B cell (primary cell): ENCODE data around the gene FAM72D. TPM values are rescaled to one million over a fixed set of nuclear protein-coding genes. Genes with fewer than 3 reads are reported as not detected.
"Not testable (repeated sequence)": the region's sequence is repeated elsewhere in the genome, so short reads cannot be mapped to it uniquely, and the experiment has no call there.

Experiments used
- ATAC-seq: fragments of 200-7000 bp; cut with Tn5 transposase; one replicate; pipeline ENCODE4 v1.10.0; 2021; ENCODE audit warnings: low read depth, mild to moderate bottlenecking, moderate number of reproducible peaks, moderate library complexity
- CTCF ChIA-PET: fragments of 350-600 bp; sonication (Branson Sonifier 250); formaldehyde crosslinking; loops from one replicate; lab custom pipeline; 2021; ENCODE audit warnings: antibody characterized with exemption, inconsistent platforms; lab: Charles Lee
- POLR2A ChIA-PET: fragments of 350-600 bp; sonication (Branson Sonifier 250); formaldehyde crosslinking; loops from one replicate; lab custom pipeline; 2021; ENCODE audit warnings: antibody characterized with exemption; lab: Charles Lee
- DNase-seq: peaks from one replicate; pipeline ENCODE4 v3.0.0; 2013
- H2AFZ ChIP-seq: 2 replicates; pipeline ENCODE4 v1.6.1; 2012; ENCODE audit warnings: mild to moderate bottlenecking, low read depth, low read length; ENCODE audit not compliant: insufficient read depth, poor library complexity, severe bottlenecking
- H3K27ac ChIP-seq, 2 donors: 1 replicate in 1 of 2; 2 replicates in 1 of 2; pipeline ENCODE4 v1.5.1; 2012 to 2013; ENCODE audit warnings: low read length in 2 of 2, mild to moderate bottlenecking in 2 of 2, moderate library complexity in 1 of 2
- H3K27me3 ChIP-seq, 4 experiments: fragments of 200-600 bp in 1 of 4; sonication (generic) in 1 of 4; replicated peaks in 1 of 4; 1 replicate in 2 of 4; 2 replicates in 2 of 4; pipeline versions ENCODE4 v1.6.1 to v1.7.0; 2013 to 2016; ENCODE audit warnings: low read length in 3 of 4, mild to moderate bottlenecking in 2 of 4, mixed read lengths in 1 of 4, moderate library complexity in 1 of 4; ENCODE audit not compliant: insufficient read depth in 4 of 4, control insufficient read depth in 3 of 4; ENCODE audit errors: control extremely low read depth in 1 of 4
- H3K36me3 ChIP-seq, 2 experiments: replicated peaks in 1 of 2; 1 replicate in 1 of 2; 2 replicates in 1 of 2; pipeline versions ENCODE4 v1.6.1 to v1.7.1; 2013; ENCODE audit warnings: low read length in 1 of 2; ENCODE audit not compliant: insufficient read depth in 2 of 2, control insufficient read depth in 1 of 2; ENCODE audit errors: control extremely low read depth in 1 of 2, extremely low read depth in 1 of 2
- H3K4me1 ChIP-seq, 2 donors: fragments of 200-600 bp in 1 of 2; sonication (generic) in 1 of 2; 1 replicate in 1 of 2; 2 replicates in 1 of 2; pipeline versions ENCODE4 v1.5.1 to v1.6.1; 2013 to 2017; ENCODE audit warnings: low read length in 2 of 2; ENCODE audit not compliant: control insufficient read depth in 2 of 2, insufficient read depth in 2 of 2
- H3K4me2 ChIP-seq: replicated peaks from 2 replicates; pipeline ENCODE3; 2012; ENCODE audit warnings: mild to moderate bottlenecking, low read depth, low read length; ENCODE audit not compliant: poor library complexity, severe bottlenecking
- H3K4me3 ChIP-seq, 5 experiments: fragments of 200-600 bp in 1 of 5; sonication (generic) in 1 of 5; 1 replicate in 3 of 5; 2 replicates in 2 of 5; pipeline versions ENCODE4 v1.5.1 to v1.7.0; 2011 to 2016; ENCODE audit warnings: low read length in 4 of 5, mild to moderate bottlenecking in 4 of 5, low read depth in 2 of 5, control low read depth in 1 of 5, moderate library complexity in 1 of 5; ENCODE audit not compliant: insufficient read depth in 1 of 5; ENCODE audit errors: control extremely low read depth in 1 of 5, extremely low read depth in 1 of 5
- H3K79me2 ChIP-seq: fragments of 200-600 bp; sonication (generic); one replicate; pipeline ENCODE4 v1.6.0; 2016; ENCODE audit warnings: low read length; ENCODE audit not compliant: control insufficient read depth, insufficient read depth
- H3K9ac ChIP-seq: fragments of 200-600 bp; sonication (generic); 2 replicates; pipeline ENCODE4 v1.6.1; 2017; ENCODE audit warnings: mild to moderate bottlenecking, low read length, moderate library complexity
- H3K9me3 ChIP-seq, 3 donors: one replicate each; pipeline versions ENCODE4 v1.6.1 to v1.7.1; 2013; ENCODE audit warnings: low read length in 2 of 3; ENCODE audit not compliant: control insufficient read depth in 2 of 3, insufficient read depth in 1 of 3; ENCODE audit errors: control extremely low read depth in 1 of 3
- H4K20me1 ChIP-seq: 2 replicates; pipeline ENCODE4 v1.6.0; 2012; ENCODE audit warnings: mild to moderate bottlenecking, low read length; ENCODE audit not compliant: insufficient read depth, control insufficient read depth, poor library complexity, severe bottlenecking
- H3K27ac Mint-ChIP-seq: one replicate; pipeline ENCODE4 v1.8.0; 2021; ENCODE audit warnings: mixed read lengths
- H3K27me3 Mint-ChIP-seq: one replicate; pipeline ENCODE4 v1.8.0; 2021; ENCODE audit warnings: mixed read lengths
- H3K4me1 Mint-ChIP-seq: one replicate; pipeline ENCODE4 v1.8.0; 2021; ENCODE audit warnings: mixed read lengths
- H3K4me3 Mint-ChIP-seq: one replicate; pipeline ENCODE4 v1.8.0; 2021; ENCODE audit warnings: mixed read lengths
- H3K9me3 Mint-ChIP-seq: one replicate; pipeline ENCODE4 v1.8.0; 2022; ENCODE audit warnings: mixed read lengths; ENCODE audit not compliant: insufficient read depth
- WGBS: methylation state at CpG from one replicate; pipeline ENCODE4 v1.1.5; 2013; ENCODE audit warnings: missing lambda C conversion rate; ENCODE audit not compliant: insufficient coverage; 5-methylcytosine and 5-hydroxymethylcytosine counted together
- intact Hi-C: fragments of 100-400 bp; cut with micrococcal nuclease; formaldehyde crosslinking; loops from one replicate; pipeline ENCODE4 v1.10.0; 2022
- polyA plus RNA-seq: library from polyadenylated mRNA; depleted of rRNA; stranded (reverse); fragments of >200 nt; gene quantifications from 2 replicates; pipeline ENCODE4 v1.2.3, GENCODE V29; 2012
- total RNA-seq, 2 donors: library from RNA; stranded (reverse); fragments of 120-200 nt in 1 of 2; gene quantifications; 1 replicate in 1 of 2; 2 replicates in 1 of 2; pipeline versions ENCODE4 v1.2.3 to v1.2.4, GENCODE V29; 2013 to 2022

The FAM72D gene
- total and polyA plus RNA-seq, 2 donors (not counting 1 experiment from before 2014, with no cell fraction given): 0.21 to 0.32 TPM

- H3K27ac Mint-ChIP-seq, H3K27me3 ChIP-seq, CTCF ChIA-PET, H3K4me2 ChIP-seq, H3K9me3 Mint-ChIP-seq, H3K9ac ChIP-seq, H3K27ac ChIP-seq, H3K27me3 Mint-ChIP-seq, H2AFZ ChIP-seq, DNase-seq, H3K4me1 Mint-ChIP-seq, H3K4me3 Mint-ChIP-seq, H3K4me3 ChIP-seq, ATAC-seq, intact Hi-C loops, POLR2A ChIA-PET, H3K36me3 ChIP-seq, H4K20me1 ChIP-seq, H3K79me2 ChIP-seq, H3K4me1 ChIP-seq, H3K9me3 ChIP-seq: not testable (repeated sequence)
- no CpG with 5 or more reads among the region's 10 CpGs for WGBS
These were observed 43.6 kb upstream of the FAM72D start for GRCh38 chr1:145052019-145052776.

DNA sequence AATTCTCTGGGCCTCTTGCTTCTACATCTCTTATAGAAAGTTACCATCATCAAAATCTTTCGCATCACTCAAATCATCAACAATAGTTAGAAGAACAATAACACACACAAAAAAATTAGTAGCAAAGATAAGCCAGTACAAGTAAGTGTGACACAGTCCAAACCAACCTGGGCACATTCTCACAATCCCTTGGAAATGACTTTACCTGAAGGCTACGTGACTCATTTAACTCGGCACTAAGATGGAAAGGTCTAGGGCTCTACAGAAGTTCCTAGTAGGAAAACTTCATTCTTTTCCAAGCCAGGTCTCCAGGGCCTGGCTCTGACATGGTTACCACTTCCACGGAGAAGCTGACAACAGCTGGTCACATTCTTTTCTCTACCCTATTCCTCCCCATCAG is 42.3 kb upstream of the FAM72D start:
- CTCF ChIA-PET, H3K79me2 ChIP-seq, H3K9ac ChIP-seq, H3K4me1 Mint-ChIP-seq, DNase-seq, H3K9me3 ChIP-seq, H3K4me2 ChIP-seq, H3K27ac Mint-ChIP-seq, POLR2A ChIA-PET, H3K4me3 ChIP-seq, H3K27me3 Mint-ChIP-seq, H2AFZ ChIP-seq, H3K36me3 ChIP-seq, H3K27ac ChIP-seq, intact Hi-C loops, H3K4me1 ChIP-seq, H3K4me3 Mint-ChIP-seq, ATAC-seq, H3K27me3 ChIP-seq, H3K9me3 Mint-ChIP-seq, H4K20me1 ChIP-seq: not testable (repeated sequence)
- WGBS: no CpG with 5 or more reads among the region's 4 CpGs

- H3K4me1 Mint-ChIP-seq, CTCF ChIA-PET, H3K9me3 ChIP-seq: not testable (repeated sequence)
These were observed 40.5 kb upstream of the FAM72D start for GRCh38 chr1:145055217-145055760.

GRCh38 chr1:145058184-145058583 is 37.6 kb upstream of the FAM72D start:
- peak; percentile 55 for ATAC-seq
- H3K27ac ChIP-seq, H3K79me2 ChIP-seq, H3K9me3 ChIP-seq, H4K20me1 ChIP-seq, H3K4me2 ChIP-seq, H3K4me1 Mint-ChIP-seq, H3K9me3 Mint-ChIP-seq, H2AFZ ChIP-seq, H3K27me3 ChIP-seq, H3K36me3 ChIP-seq, POLR2A ChIA-PET, CTCF ChIA-PET, H3K4me1 ChIP-seq, intact Hi-C loops, H3K4me3 ChIP-seq, H3K9ac ChIP-seq, H3K27ac Mint-ChIP-seq, H3K27me3 Mint-ChIP-seq, H3K4me3 Mint-ChIP-seq, DNase-seq: not testable (repeated sequence)
- WGBS: no CpG with 5 or more reads among the region's 3 CpGs

More at GRCh38 chr1:145055217-145055760, 40.5 kb upstream of the FAM72D start:
- no CpG with 5 or more reads among the region's 4 CpGs for WGBS
- H3K36me3 ChIP-seq, POLR2A ChIA-PET, H3K9me3 Mint-ChIP-seq, H3K27me3 ChIP-seq, H3K4me3 ChIP-seq, H3K4me1 ChIP-seq, H4K20me1 ChIP-seq, H3K27ac Mint-ChIP-seq, intact Hi-C loops, H3K4me3 Mint-ChIP-seq, H3K9ac ChIP-seq, H3K27ac ChIP-seq, H3K27me3 Mint-ChIP-seq, H3K79me2 ChIP-seq, H3K4me2 ChIP-seq, H2AFZ ChIP-seq, DNase-seq: not testable (repeated sequence)
- peak; percentile 89 for ATAC-seq
